ENCODE results near the gene SHC3. TPM values are rescaled to one million over a fixed set of nuclear protein-coding genes. Genes with fewer than 3 reads are reported as not detected.

The SHC3 gene
- total and polyA plus RNA-seq, 2 experiments from 2014 or later, result 0.30 to 0.54 TPM

DNA sequence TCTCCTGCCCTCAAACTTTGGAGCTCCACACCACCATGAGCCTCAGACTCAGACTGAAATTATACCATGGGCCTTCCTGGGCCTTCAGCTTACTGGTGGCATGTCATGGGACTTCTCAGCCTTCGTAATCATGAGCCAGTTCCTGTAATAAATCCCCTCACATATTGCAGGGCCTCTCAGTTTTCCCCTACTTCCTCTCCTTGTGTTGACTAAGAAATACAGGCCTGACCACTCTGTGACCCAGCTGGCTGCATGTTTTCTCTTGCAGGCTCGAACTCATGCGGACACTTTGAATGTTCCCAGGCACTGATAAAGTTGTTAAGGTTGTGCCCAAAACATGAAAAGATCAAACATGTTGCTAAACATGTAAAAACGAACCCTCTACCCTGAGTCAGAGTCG, 26.2 kb upstream of the SHC3 start:
- Histone ChIP-seq H3K9me3 (ENCODE audit: low read depth) (no peaks in the 10 kb centered on the region), H3K4me1 (ENCODE audit: insufficient read depth) (no peaks in the 10 kb centered on the region), H3K9me2 (ENCODE audit: insufficient read depth) (no peaks in the 10 kb centered on the region), H3K79me2 (ENCODE audit: insufficient read depth) (no peaks in the 10 kb centered on the region), H3K4me2 (ENCODE audit: unreplicated experiment) (no peak overlapping the region), H3K27me3 (replicated peaks; ENCODE audit: insufficient read depth) (no peaks in the 10 kb centered on the region), H4K20me1 (ENCODE audit: insufficient read depth) (no peaks in the 10 kb centered on the region), H3K36me3 (ENCODE audit: low read depth) (no peaks in the 10 kb centered on the region), H3K27ac (no peak overlapping the region), H3F3A (ENCODE audit: insufficient read depth) (no peaks in the 10 kb centered on the region), H3K4me3 (no peak overlapping the region), H3K9ac (no peak overlapping the region), H2AFZ (no peak overlapping the region)
- TF ChIP-seq EZH2phosphoT487 (IDR thresholded peaks at IDR 0.05; ENCODE audit: insufficient read depth, low read depth) (no peak), EZH2 (IDR thresholded peaks at IDR 0.05; ENCODE audit: insufficient read depth, poor library complexity, severe bottlenecking) (no peak)
- 53 to 63% methylated on average over 5 of the region's 5 CpGs for WGBS, 2 experiments (ENCODE audit: low coverage in 1 of 2, low lambda C conversion rate in 2 of 2, missing lambda C conversion rate in 2 of 2)
- in situ Hi-C loops (cut with MboI), result no loop called here
- DNase-seq, result no peak

DNA sequence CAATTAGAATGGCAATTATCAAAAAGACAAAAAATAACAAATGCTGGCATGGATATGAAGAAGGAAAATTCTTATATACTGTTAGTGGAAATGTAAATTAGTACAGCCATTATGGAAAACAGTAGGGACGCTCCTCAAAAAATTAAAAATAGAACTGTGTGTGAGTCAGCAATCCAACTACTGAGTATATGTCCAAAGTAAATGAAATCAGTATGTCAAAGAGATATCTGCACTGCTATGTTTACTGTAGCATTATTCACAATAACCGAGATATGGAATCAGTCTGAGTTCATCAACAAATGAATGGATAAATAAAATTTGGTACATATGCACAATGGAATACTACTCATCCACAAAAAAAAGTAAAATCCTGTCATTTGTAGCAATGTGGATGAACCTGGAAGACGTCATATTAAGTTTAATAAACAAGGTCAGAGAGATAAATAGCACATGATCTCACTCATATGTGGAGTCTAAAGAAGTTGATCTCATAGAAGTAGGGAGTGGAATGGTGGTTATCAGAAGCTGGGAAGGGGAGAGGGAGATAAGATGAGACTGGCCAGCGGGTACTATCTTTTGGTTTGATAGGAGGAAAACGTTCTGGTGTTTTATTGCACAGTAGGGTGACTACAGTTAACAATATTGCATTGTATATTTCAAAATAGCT, 16.6 kb upstream of the SHC3 start:
- Histone ChIP-seq H3K9me3 (ENCODE audit: low read depth) (no peaks in the 10 kb centered on the region), H3F3A (ENCODE audit: insufficient read depth) (no peaks in the 10 kb centered on the region), H3K4me1 (ENCODE audit: insufficient read depth) (no peaks in the 10 kb centered on the region), H3K27me3 (replicated peaks; ENCODE audit: insufficient read depth) (no peaks in the 10 kb centered on the region; the same call in 1 of the 2 replicates), H3K4me3 (no peak overlapping the region), H3K79me2 (ENCODE audit: insufficient read depth) (no peaks in the 10 kb centered on the region), H4K20me1 (ENCODE audit: insufficient read depth) (no peaks in the 10 kb centered on the region), H3K9me2 (ENCODE audit: insufficient read depth) (no peaks in the 10 kb centered on the region), H3K36me3 (ENCODE audit: low read depth) (no peaks in the 10 kb centered on the region), H3K9ac (no peak overlapping the region), H3K27ac (no peak overlapping the region), H3K4me2 (ENCODE audit: unreplicated experiment) (no peak overlapping the region), H2AFZ (no peak overlapping the region)
- in situ Hi-C loops (cut with MboI), result no loop called here
- TF ChIP-seq EZH2phosphoT487 (IDR thresholded peaks at IDR 0.05; ENCODE audit: insufficient read depth, low read depth) (no peak), EZH2 (IDR thresholded peaks at IDR 0.05; ENCODE audit: insufficient read depth, poor library complexity, severe bottlenecking) (no peak)
- 64 to 65% methylated on average over 5 of the region's 5 CpGs for WGBS, 2 experiments (ENCODE audit: low coverage in 1 of 2, low lambda C conversion rate in 2 of 2, missing lambda C conversion rate in 2 of 2)
- DNase-seq, result no peak

DNA sequence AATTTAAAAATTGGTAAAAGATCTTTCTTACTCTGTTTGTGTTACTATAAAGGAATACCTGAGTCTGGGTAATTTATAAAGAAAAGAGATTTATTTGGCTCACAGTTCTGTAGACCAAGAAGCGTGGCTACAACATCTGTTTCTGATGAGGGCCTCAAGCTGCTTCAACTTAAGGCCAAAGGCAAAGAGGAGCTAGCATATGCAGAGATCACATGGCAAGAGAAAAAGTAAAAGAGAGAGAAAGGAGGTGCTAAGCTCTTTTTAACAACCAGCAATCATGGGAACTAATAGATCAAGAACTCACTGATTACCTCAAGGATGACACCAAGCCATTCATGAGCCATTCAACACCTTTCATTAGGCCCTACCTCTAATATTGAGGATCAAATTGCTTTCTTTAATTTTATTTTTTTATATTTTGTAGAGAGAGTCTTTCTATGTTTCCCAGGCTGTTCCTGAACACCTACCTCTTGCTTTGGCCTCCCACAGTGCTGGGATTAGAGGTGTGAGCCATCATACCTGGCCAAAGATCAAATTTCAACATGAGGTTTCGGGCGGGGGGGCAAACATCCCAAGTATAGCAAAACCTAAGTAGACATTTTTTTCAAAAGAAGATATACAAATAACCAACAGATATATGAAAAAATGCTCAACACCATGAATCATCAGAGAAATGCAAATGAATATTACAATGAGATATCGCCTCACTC, 16.0 kb upstream of the SHC3 start:
- Histone ChIP-seq H3K9me2 (ENCODE audit: insufficient read depth) (no peaks in the 10 kb centered on the region), H3K9me3 (ENCODE audit: low read depth) (no peaks in the 10 kb centered on the region), H3K9ac (no peak overlapping the region), H3K27ac (no peak overlapping the region), H3K4me3 (no peak overlapping the region), H3K27me3 (replicated peaks; ENCODE audit: insufficient read depth) (no peaks in the 10 kb centered on the region; the same call in 1 of the 2 replicates), H3F3A (ENCODE audit: insufficient read depth) (no peaks in the 10 kb centered on the region), H2AFZ (no peak overlapping the region), H3K36me3 (ENCODE audit: low read depth) (no peaks in the 10 kb centered on the region), H3K4me2 (ENCODE audit: unreplicated experiment) (no peak overlapping the region), H4K20me1 (ENCODE audit: insufficient read depth) (no peaks in the 10 kb centered on the region), H3K4me1 (ENCODE audit: insufficient read depth) (no peaks in the 10 kb centered on the region), H3K79me2 (ENCODE audit: insufficient read depth) (no peaks in the 10 kb centered on the region)
- DNase-seq, result no peak
- in situ Hi-C loops (cut with MboI), result no loop called here
- 68 to 75% methylated on average over 4 of the region's 4 CpGs for WGBS, 2 experiments (ENCODE audit: low coverage in 1 of 2, low lambda C conversion rate in 2 of 2, missing lambda C conversion rate in 2 of 2)
- no peak for TF ChIP-seq EZH2 (IDR thresholded peaks at IDR 0.05; ENCODE audit: insufficient read depth, poor library complexity, severe bottlenecking)
- TF ChIP-seq EZH2phosphoT487 (IDR thresholded peaks at IDR 0.05; ENCODE audit: insufficient read depth, low read depth), result no peak

DNA sequence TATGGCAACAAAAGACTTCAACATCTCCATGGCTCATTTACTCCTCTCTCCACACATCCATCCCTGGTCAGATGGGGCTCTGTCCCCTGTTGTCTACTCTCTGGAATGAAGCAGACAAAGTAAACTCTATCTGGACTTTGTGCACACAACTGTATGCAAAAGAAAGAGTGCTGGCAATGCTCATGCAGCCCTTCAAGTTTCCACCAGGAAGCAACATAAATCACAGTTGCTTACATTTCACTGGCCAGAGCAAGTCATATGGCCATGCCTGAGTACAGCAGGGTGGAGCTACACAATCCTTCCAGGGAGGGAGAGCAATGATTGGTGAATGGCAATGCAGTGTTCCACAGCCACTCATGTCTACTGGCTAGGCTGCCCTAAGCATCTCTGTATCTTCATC, 12.4 kb upstream of the SHC3 start:
- no peak for DNase-seq
- Histone ChIP-seq H3K27ac (no peak overlapping the region), H3K9me3 (ENCODE audit: low read depth) (no peaks in the 10 kb centered on the region), H3K36me3 (ENCODE audit: low read depth) (no peaks in the 10 kb centered on the region), H2AFZ (no peak overlapping the region), H3K79me2 (ENCODE audit: insufficient read depth) (no peaks in the 10 kb centered on the region), H4K20me1 (ENCODE audit: insufficient read depth) (no peaks in the 10 kb centered on the region), H3K4me1 (ENCODE audit: insufficient read depth) (no peaks in the 10 kb centered on the region), H3K9me2 (ENCODE audit: insufficient read depth) (no peaks in the 10 kb centered on the region), H3K4me2 (ENCODE audit: unreplicated experiment) (no peak overlapping the region), H3K9ac (no peak overlapping the region), H3K4me3 (no peak overlapping the region), H3F3A (ENCODE audit: insufficient read depth) (no peaks in the 10 kb centered on the region), H3K27me3 (replicated peaks; ENCODE audit: insufficient read depth) (no peaks in the 10 kb centered on the region; the same call in 1 of the 2 replicates)
- in situ Hi-C loops (cut with MboI), result no loop called here
- TF ChIP-seq EZH2phosphoT487 (IDR thresholded peaks at IDR 0.05; ENCODE audit: insufficient read depth, low read depth) (no peak), EZH2 (IDR thresholded peaks at IDR 0.05; ENCODE audit: insufficient read depth, poor library complexity, severe bottlenecking) (no peak)
